Measurements from ENCODE around the gene EPB41L4B.

Gene EPB41L4B

GRCh38 chr9:109182550-109182939 is 138.3 kb downstream of the EPB41L4B start:
- Histone ChIP-seq H3K9me3 (ENCODE audit: insufficient read depth, low read length) (no peaks in the 10 kb centered on the region), H3K36me3 (replicated peaks; ENCODE audit: low read depth, low read length) (no peaks in the 10 kb centered on the region), H3K4me3 (ENCODE audit: low read length) (no peak overlapping the region), H3K9ac (ENCODE audit: low read length) (no peak overlapping the region), H3K27me3 (ENCODE audit: low read depth, low read length) (no peaks in the 10 kb centered on the region), H3K4me2 (ENCODE audit: low read length) (no peak overlapping the region), H3K4me1 (ENCODE audit: low read length) (peaks cover 30% of the 10 kb centered on the region), H4K20me1 (ENCODE audit: insufficient read depth, low read length) (no peaks in the 10 kb centered on the region), H2AFZ (ENCODE audit: low read depth, low read length) (no peak overlapping the region), H3K27ac (ENCODE audit: low read length) (no peak overlapping the region), H3K79me2 (ENCODE audit: low read length) (no peaks in the 10 kb centered on the region)
- TF ChIP-seq CTCF (IDR thresholded peaks at IDR 0.05; ENCODE audit: low read depth, low read length), result no peak
- no peak for TF ChIP-seq EZH2phosphoT487 (IDR thresholded peaks at IDR 0.05; ENCODE audit: low read depth)

GRCh38 chr9:109181284-109181683 is 139.6 kb downstream of the EPB41L4B start:
- Histone ChIP-seq H4K20me1 (ENCODE audit: insufficient read depth, low read length) (no peaks in the 10 kb centered on the region), H3K4me1 (ENCODE audit: low read length) (peaks cover 17% of the 10 kb centered on the region), H3K9ac (ENCODE audit: low read length) (no peak overlapping the region), H3K79me2 (ENCODE audit: low read length) (no peaks in the 10 kb centered on the region), H3K36me3 (replicated peaks; ENCODE audit: low read depth, low read length) (no peaks in the 10 kb centered on the region), H3K4me3 (ENCODE audit: low read length) (no peak overlapping the region), H3K9me3 (ENCODE audit: insufficient read depth, low read length) (no peaks in the 10 kb centered on the region), H3K4me2 (ENCODE audit: low read length) (no peak overlapping the region), H3K27me3 (ENCODE audit: low read depth, low read length) (no peaks in the 10 kb centered on the region), H3K27ac (ENCODE audit: low read length) (no peak overlapping the region), H2AFZ (ENCODE audit: low read depth, low read length) (no peak overlapping the region)
- no peak for TF ChIP-seq EZH2phosphoT487 (IDR thresholded peaks at IDR 0.05; ENCODE audit: low read depth)
- TF ChIP-seq CTCF (IDR thresholded peaks at IDR 0.05; ENCODE audit: low read depth, low read length), result no peak

GRCh38 chr9:109179801-109180523 is 140.9 kb downstream of the EPB41L4B start:
- TF ChIP-seq CTCF (IDR thresholded peaks at IDR 0.05; ENCODE audit: low read depth, low read length) (no peak), EZH2phosphoT487 (IDR thresholded peaks at IDR 0.05; ENCODE audit: low read depth) (no peak)
- Histone ChIP-seq H3K4me2 (ENCODE audit: low read length) (no peak overlapping the region), H3K4me3 (ENCODE audit: low read length) (no peak overlapping the region), H4K20me1 (ENCODE audit: insufficient read depth, low read length) (no peaks in the 10 kb centered on the region), H3K9me3 (ENCODE audit: insufficient read depth, low read length) (no peaks in the 10 kb centered on the region), H3K27ac (ENCODE audit: low read length) (no peak overlapping the region), H2AFZ (ENCODE audit: low read depth, low read length) (no peak overlapping the region), H3K36me3 (replicated peaks; ENCODE audit: low read depth, low read length) (no peaks in the 10 kb centered on the region), H3K9ac (ENCODE audit: low read length) (no peak overlapping the region), H3K79me2 (ENCODE audit: low read length) (no peaks in the 10 kb centered on the region), H3K4me1 (ENCODE audit: low read length) (peaks cover 7% of the 10 kb centered on the region), H3K27me3 (ENCODE audit: low read depth, low read length) (no peaks in the 10 kb centered on the region)

GRCh38 chr9:109176963-109177362 is 143.9 kb downstream of the EPB41L4B start:
- Histone ChIP-seq H3K4me1 (ENCODE audit: low read length) (no peaks in the 10 kb centered on the region), H3K79me2 (ENCODE audit: low read length) (no peaks in the 10 kb centered on the region), H3K27ac (ENCODE audit: low read length) (no peak overlapping the region), H4K20me1 (ENCODE audit: insufficient read depth, low read length) (no peaks in the 10 kb centered on the region), H3K9ac (ENCODE audit: low read length) (no peak overlapping the region), H3K36me3 (replicated peaks; ENCODE audit: low read depth, low read length) (no peaks in the 10 kb centered on the region), H3K4me3 (ENCODE audit: low read length) (no peak overlapping the region), H3K4me2 (ENCODE audit: low read length) (no peak overlapping the region), H2AFZ (ENCODE audit: low read depth, low read length) (no peak overlapping the region), H3K27me3 (ENCODE audit: low read depth, low read length) (peaks cover 4% of the 10 kb centered on the region), H3K9me3 (ENCODE audit: insufficient read depth, low read length) (no peaks in the 10 kb centered on the region)
- no peak for TF ChIP-seq EZH2phosphoT487 (IDR thresholded peaks at IDR 0.05; ENCODE audit: low read depth)
- no peak for TF ChIP-seq CTCF (IDR thresholded peaks at IDR 0.05; ENCODE audit: low read depth, low read length)
